Lower leg skin (tissue), 4 donors: ENCODE results near the gene ARL5B. TPM values are rescaled to one million over a fixed set of nuclear protein-coding genes. Genes with fewer than 3 reads are reported as not detected.

Source experiments
- DNase-seq, 2 donors: peaks; one replicate each; pipeline ENCODE4 v3.0.0-alpha.2; 2019; ENCODE audit warnings: low spot score in 2 of 2
- H3K4me3 ChIP-seq: fragments of 200-600 bp; sonication (generic); 2 replicates; pipeline ENCODE4 v1.5.1; 2017; ENCODE audit warnings: mild to moderate bottlenecking, low read depth; ENCODE audit not compliant: poor library complexity, severe bottlenecking
- POLR2A ChIP-seq, 2 donors: fragments of 450-650 bp; IDR thresholded peaks; one replicate each; pipeline ENCODE4 v1.6.1; 2016 to 2017; ENCODE audit warnings: antibody characterized with exemption in 2 of 2, mild to moderate bottlenecking in 1 of 2, moderate library complexity in 1 of 2
- WGBS, 2 donors: methylation state at CpG; one replicate each; pipeline ENCODE4 v1.1.5; 2018; 5-methylcytosine and 5-hydroxymethylcytosine counted together
- intact Hi-C: fragments of 100-400 bp; cut with DNase I; formaldehyde crosslinking; loops from one replicate; pipeline ENCODE4 v1.15.0; 2023; ENCODE audit warnings: low total_unique reads
- total RNA-seq, 4 donors: library from RNA; depleted of rRNA; stranded (reverse); fragments of >200 nt; gene quantifications; one replicate each; pipeline ENCODE4 v1.1.0, GENCODE V29; 2016
- TF ChIP-seq, protein P1 (sequence below), 3 donors: fragments of 450-650 bp; IDR thresholded peaks; one replicate each; pipeline ENCODE4 v1.5.1; 2016; ENCODE audit warnings: antibody characterized with exemption in 3 of 3, mild to moderate bottlenecking in 3 of 3, moderate library complexity in 2 of 3

The ARL5B gene
- total RNA-seq, 4 donors from 2014 or later, result 10.9 to 15.9 (median 14.0) TPM

DNA sequence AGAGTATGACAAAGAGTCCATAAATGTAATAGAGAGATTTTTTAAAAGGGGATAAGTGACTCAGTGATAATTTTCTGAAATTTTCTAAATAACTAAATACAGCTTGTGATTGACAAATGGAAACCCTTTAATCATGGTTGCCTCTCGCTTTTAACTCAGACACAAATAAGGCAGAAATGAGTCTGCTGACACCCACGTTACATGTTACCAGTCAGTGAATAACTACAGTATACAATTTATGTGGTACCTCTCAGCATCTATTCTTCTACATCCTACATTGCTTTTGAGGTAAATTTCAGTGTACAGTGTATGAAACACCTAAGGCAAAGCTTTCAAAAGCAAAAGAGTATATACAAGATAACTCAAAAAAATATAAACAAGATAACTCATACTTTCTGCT lies 12.1 kb upstream of the ARL5B start:
- no peak for DNase-seq
- WGBS, 2 donors, result 91 to 94% methylated on average over 2 of the region's 2 CpGs
- intact Hi-C loops, result no loop called here
- TF ChIP-seq, protein P1, sequence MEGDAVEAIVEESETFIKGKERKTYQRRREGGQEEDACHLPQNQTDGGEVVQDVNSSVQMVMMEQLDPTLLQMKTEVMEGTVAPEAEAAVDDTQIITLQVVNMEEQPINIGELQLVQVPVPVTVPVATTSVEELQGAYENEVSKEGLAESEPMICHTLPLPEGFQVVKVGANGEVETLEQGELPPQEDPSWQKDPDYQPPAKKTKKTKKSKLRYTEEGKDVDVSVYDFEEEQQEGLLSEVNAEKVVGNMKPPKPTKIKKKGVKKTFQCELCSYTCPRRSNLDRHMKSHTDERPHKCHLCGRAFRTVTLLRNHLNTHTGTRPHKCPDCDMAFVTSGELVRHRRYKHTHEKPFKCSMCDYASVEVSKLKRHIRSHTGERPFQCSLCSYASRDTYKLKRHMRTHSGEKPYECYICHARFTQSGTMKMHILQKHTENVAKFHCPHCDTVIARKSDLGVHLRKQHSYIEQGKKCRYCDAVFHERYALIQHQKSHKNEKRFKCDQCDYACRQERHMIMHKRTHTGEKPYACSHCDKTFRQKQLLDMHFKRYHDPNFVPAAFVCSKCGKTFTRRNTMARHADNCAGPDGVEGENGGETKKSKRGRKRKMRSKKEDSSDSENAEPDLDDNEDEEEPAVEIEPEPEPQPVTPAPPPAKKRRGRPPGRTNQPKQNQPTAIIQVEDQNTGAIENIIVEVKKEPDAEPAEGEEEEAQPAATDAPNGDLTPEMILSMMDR (IDR thresholded peaks at IDR 0.05), result no peak
- no peak for TF ChIP-seq POLR2A (IDR thresholded peaks at IDR 0.05)
- H3K4me3 ChIP-seq, result no peak overlapping the region

DNA sequence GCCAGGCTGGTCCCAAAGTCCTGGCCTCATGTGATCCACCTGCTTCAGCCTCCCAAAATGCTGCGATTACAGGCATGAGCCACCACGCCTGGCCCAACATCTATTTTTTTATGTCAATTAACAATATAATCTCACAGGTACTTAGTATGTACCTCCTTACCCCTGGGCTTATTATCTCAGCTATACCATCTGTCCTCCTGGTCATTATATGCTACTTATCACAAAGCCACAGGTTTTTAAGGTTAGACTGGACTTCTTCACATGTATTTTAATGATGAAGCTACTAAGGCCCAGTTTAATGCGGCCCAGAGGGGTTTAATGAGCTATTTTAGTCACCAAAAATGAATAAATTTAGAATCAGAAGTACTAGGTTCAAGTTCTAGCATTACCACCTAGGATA lies 11.3 kb upstream of the ARL5B start:
- intact Hi-C loops, result no loop called here
- DNase-seq, result no peak
- TF ChIP-seq POLR2A (IDR thresholded peaks at IDR 0.05), result no peak
- TF ChIP-seq, protein P1 (IDR thresholded peaks at IDR 0.05), result no peak
- 93 to 96% methylated on average over 3 of the region's 3 CpGs for WGBS, 2 donors
- no peak overlapping the region for H3K4me3 ChIP-seq

DNA sequence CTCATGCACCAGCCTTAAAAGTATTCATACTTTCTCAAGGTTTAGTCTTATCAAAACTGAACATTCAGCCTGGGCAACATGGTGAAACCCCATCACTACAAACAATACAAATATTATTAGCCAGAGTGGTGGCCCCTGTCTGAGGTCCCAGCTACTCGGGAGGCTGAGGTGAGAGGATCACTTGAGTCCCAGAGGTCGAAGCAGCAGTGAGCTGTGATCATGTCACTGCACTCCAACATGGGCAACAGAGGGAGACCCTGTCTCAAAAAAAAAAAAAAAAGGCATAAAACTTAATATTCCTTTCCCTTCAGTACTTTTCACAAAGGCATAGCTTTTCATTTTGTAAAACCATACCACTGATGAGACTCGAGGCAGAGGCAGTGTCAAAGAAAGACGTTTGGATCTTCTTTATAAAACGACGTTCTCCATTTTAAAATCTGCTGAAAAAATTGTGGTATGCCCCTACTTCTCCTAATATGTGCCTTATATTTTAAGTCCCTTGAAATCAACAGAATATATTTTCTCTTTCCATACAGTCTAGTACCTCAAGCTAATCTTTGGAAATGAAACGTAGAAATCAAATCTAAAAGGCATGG lies 9.8 kb upstream of the ARL5B start:
- TF ChIP-seq POLR2A (IDR thresholded peaks at IDR 0.05), result no peak
- TF ChIP-seq, protein P1 (IDR thresholded peaks at IDR 0.05), result no peak
- intact Hi-C loops, result no loop called here
- WGBS, 2 donors, result 73 to 77% methylated on average over 7 of the region's 7 CpGs
- no peak overlapping the region for H3K4me3 ChIP-seq
- no peak for DNase-seq

DNA sequence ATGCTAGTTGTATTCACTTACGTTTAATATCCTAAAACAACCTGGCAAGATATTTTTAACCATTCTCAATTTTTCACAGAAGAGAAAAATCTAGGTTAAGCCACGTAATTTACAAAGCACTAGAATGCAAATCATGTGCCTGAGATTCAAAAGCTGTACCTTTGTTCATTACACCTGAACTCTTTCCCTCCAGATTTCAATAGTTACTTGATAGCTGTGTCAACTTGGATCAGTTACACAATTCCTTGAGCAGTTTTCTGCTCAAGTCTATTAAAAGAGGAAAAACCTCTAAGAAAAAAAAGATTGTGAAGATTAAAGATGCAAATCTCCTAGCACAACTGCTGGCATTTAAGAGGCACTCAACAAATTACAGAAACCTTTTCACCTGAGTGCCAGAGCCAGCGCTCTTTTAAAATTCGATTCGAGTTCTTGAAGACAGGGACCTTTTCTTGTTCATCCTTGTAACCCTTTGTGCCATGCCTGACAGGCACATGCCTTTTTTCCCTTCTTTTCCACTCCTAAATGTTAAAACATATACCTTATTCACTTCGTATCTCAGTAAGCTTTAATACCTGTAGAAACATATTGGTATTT lies 8.7 kb upstream of the ARL5B start:
- H3K4me3 ChIP-seq, result peak overlapping the region; percentile 62
- WGBS, 2 donors, result 5% methylated on average over 6 of the region's 6 CpGs
- intact Hi-C loops, result no loop called here
- TF ChIP-seq POLR2A (IDR thresholded peaks at IDR 0.05), result no peak
- no peak for DNase-seq

DNA sequence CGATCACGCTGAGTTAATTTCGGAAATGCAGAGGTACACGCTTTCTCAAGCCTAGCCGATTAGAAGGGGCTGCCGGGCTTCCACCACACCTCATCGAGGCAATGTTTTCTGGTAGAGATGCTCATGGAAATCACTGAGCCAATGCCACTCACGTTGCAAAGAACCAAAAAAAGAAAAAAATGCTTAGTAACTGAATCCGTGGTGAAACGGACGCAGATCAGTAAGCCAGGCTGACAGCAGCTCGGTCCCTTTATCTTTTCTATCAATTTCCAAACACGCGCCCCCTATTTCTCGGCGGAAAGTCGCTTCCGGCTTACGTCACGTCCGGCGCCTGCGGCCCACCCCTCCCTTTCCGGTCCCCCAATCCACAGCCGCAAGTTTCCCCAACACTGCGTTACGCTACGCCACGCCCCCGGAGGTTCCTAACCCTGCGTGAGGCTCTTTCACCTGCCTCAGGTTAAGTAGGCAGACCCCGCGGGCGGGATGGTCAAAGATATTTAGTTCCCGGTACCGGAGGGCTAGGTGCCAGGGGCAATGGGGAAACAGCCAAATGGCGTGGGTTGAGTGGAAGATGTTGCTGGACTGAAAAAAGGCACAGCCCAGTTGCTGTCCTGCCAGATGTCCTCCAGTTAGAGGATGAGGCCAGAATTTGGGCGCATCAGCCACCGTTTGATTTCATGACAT lies 7.8 kb upstream of the ARL5B start, which contains the start of gene NSUN6:
NSUN6 (minus strand) TSS at position 264 of the 684 bp plus-strand sequence. CDS start 384 bp downstream, outside the sequence.
- intact Hi-C loops, result no loop called here

DNA sequence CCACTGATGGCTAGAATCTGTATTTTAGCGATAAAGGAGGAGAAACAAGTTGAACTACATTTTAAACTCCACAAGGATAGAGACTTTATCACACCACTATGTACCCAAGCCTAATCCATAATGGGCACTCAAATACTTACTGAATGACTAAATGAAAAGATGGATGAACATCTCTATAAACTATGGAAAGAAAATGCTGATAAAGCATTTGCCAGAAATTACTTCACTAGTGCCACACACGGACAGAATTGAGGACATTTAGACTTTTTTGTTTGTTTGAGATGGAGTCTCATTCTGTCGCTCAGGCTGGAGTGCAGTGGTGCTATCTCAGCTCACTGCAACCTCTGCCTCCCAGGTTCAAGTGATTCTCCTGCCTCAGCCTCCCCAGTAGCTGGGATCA lies 6.1 kb upstream of the ARL5B start:
- DNase-seq, result no peak
- TF ChIP-seq POLR2A (IDR thresholded peaks at IDR 0.05), result no peak
- WGBS, 2 donors, result 92 to 93% methylated on average over 3 of the region's 3 CpGs
- intact Hi-C loops, result no loop called here
- H3K4me3 ChIP-seq, result no peak overlapping the region

More for the DNA sequence above, 7.8 kb upstream of the ARL5B start, which contains the start of gene NSUN6:
- peak within 1 kb of the TSS; percentile 62 for H3K4me3 ChIP-seq
- DNase-seq, result peak; percentile 91 to 99
- WGBS, 2 donors, result 0 to 1% methylated on average over 38 to 39 of the region's 39 CpGs
- TF ChIP-seq, protein P1 (IDR thresholded peaks at IDR 0.05), result no peak
- TF ChIP-seq POLR2A (IDR thresholded peaks at IDR 0.05), result no peak
